Neural crest cell (in vitro differentiated cells): ENCODE measurements around the gene ATP11A. TPM values are rescaled to one million over a fixed set of nuclear protein-coding genes. Genes with fewer than 3 reads are reported as not detected.

ENCODE experiments used
- DNase-seq: peaks from one replicate; pipeline ENCODE4 v3.0.0; 2021; ENCODE audit warnings: low read depth, mixed read lengths, low spot score
- H3K27ac Mint-ChIP-seq: one replicate; pipeline ENCODE4 v1.8.0; 2021; ENCODE audit warnings: mild to moderate bottlenecking, mixed read lengths; ENCODE audit not compliant: unreplicated experiment
- H3K27me3 Mint-ChIP-seq: 2 replicates; pipeline ENCODE4 v1.8.0; 2021; ENCODE audit warnings: low read depth, mild to moderate bottlenecking, mixed read lengths
- H3K36me3 Mint-ChIP-seq: 2 replicates; pipeline ENCODE4 v1.8.0; 2021; ENCODE audit warnings: low read depth, mild to moderate bottlenecking, mixed read lengths
- H3K4me1 Mint-ChIP-seq: 2 replicates; pipeline ENCODE4 v1.8.0; 2021; ENCODE audit warnings: mixed read lengths
- H3K4me3 Mint-ChIP-seq: one replicate; pipeline ENCODE4 v1.8.0; 2021; ENCODE audit warnings: mild to moderate bottlenecking, mixed read lengths
- H3K9me3 Mint-ChIP-seq: 2 replicates; pipeline ENCODE4 v1.8.0; 2021; ENCODE audit warnings: mixed read lengths
- CTCF ChIP-seq: fragments of 200-600 bp; sonication (generic); conservative IDR thresholded peaks from 2 replicates; pipeline ENCODE4 v1.5.0; 2021; ENCODE audit warnings: antibody characterized with exemption, mild to moderate bottlenecking
- total RNA-seq: library from RNA; stranded (reverse); gene quantifications from 2 replicates; pipeline ENCODE4 v1.2.1, GENCODE V29; 2021

The ATP11A gene
- total RNA-seq, 1 donor from 2014 or later = 97.4 TPM

- no peaks in the 10 kb centered on the region for H3K36me3 Mint-ChIP-seq
- TF ChIP-seq CTCF = no peak
- H3K4me3 Mint-ChIP-seq = no peak overlapping the region
- no peaks in the 10 kb centered on the region for H3K4me1 Mint-ChIP-seq
- no peaks in the 10 kb centered on the region for H3K9me3 Mint-ChIP-seq
- no peak overlapping the region for H3K27ac Mint-ChIP-seq
- no peak for DNase-seq
- H3K27me3 Mint-ChIP-seq = no peaks in the 10 kb centered on the region
Measured at GRCh38 chr13:112918746-112919145, 228.9 kb downstream of the ATP11A start.

- TF ChIP-seq CTCF = no peak
- H3K27me3 Mint-ChIP-seq = no peaks in the 10 kb centered on the region
- no peaks in the 10 kb centered on the region for H3K4me1 Mint-ChIP-seq
- H3K4me3 Mint-ChIP-seq = no peak overlapping the region
- no peak overlapping the region for H3K27ac Mint-ChIP-seq
- H3K36me3 Mint-ChIP-seq = peaks cover 2% of the 10 kb centered on the region
- H3K9me3 Mint-ChIP-seq = no peaks in the 10 kb centered on the region
- no peak for DNase-seq
Measured at GRCh38 chr13:112923962-112924361, 234.1 kb downstream of the ATP11A start.

GRCh38 chr13:112924365-112924764 lies 234.5 kb downstream of the ATP11A start:
- Mint-ChIP-seq H3K27ac (no peak overlapping the region), H3K4me3 (no peak overlapping the region), H3K36me3 (peaks cover 2% of the 10 kb centered on the region), H3K27me3 (no peaks in the 10 kb centered on the region), H3K4me1 (no peaks in the 10 kb centered on the region), H3K9me3 (no peaks in the 10 kb centered on the region)
- TF ChIP-seq CTCF = no peak
- no peak for DNase-seq

GRCh38 chr13:112926003-112926402 lies 236.2 kb downstream of the ATP11A start:
- peaks cover 2% of the 10 kb centered on the region for H3K36me3 Mint-ChIP-seq
- TF ChIP-seq CTCF = no peak
- H3K9me3 Mint-ChIP-seq = no peaks in the 10 kb centered on the region
- no peak for DNase-seq
- no peak overlapping the region for H3K4me3 Mint-ChIP-seq
- no peaks in the 10 kb centered on the region for H3K27me3 Mint-ChIP-seq
- no peaks in the 10 kb centered on the region for H3K4me1 Mint-ChIP-seq
- no peak overlapping the region for H3K27ac Mint-ChIP-seq

GRCh38 chr13:112926993-112927392 lies 237.2 kb downstream of the ATP11A start:
- Mint-ChIP-seq H3K27ac (no peak overlapping the region), H3K36me3 (peaks cover 2% of the 10 kb centered on the region)
- TF ChIP-seq CTCF = no peak

More at GRCh38 chr13:112926993-112927392, 237.2 kb downstream of the ATP11A start:
- no peak for DNase-seq
- no peaks in the 10 kb centered on the region for H3K9me3 Mint-ChIP-seq
- H3K27me3 Mint-ChIP-seq = no peaks in the 10 kb centered on the region
- no peak overlapping the region for H3K4me3 Mint-ChIP-seq
- peaks cover 3% of the 10 kb centered on the region for H3K4me1 Mint-ChIP-seq
